Activated T-cell treated with anti-CD3 and anti-CD28 coated beads, Interleukin-2, amount 50 U/mL, for 4 hours (primary cell): ENCODE results near the gene CAMK1D. TPM values are rescaled to one million over a fixed set of nuclear protein-coding genes. Genes with fewer than 3 reads are reported as not detected.

Source experiments
- ATAC-seq, 2 donors: fragments of 200-7000 bp; cut with Tn5 transposase; one replicate each; pipeline ENCODE4 v1.10.0; 2021
- DNase-seq: peaks from one replicate; pipeline ENCODE4 v3.0.0-alpha.2; 2020
- H3K27me3 Mint-ChIP-seq: one replicate; pipeline ENCODE4 v1.8.0; 2021; ENCODE audit warnings: low read depth, mixed read lengths
- H3K36me3 Mint-ChIP-seq: one replicate; pipeline ENCODE4 v1.8.0; 2022; ENCODE audit warnings: mixed read lengths; ENCODE audit not compliant: insufficient read depth
- H3K4me1 Mint-ChIP-seq: one replicate; pipeline ENCODE4 v1.8.0; 2021; ENCODE audit warnings: low read depth, mixed read lengths
- H3K4me3 Mint-ChIP-seq: one replicate; pipeline ENCODE4 v1.8.0; 2021; ENCODE audit warnings: mild to moderate bottlenecking, moderate library complexity, mixed read lengths
- H3K9me3 Mint-ChIP-seq: one replicate; pipeline ENCODE4 v1.8.0; 2021; ENCODE audit warnings: mixed read lengths
- total RNA-seq, 3 donors: library from RNA; stranded (reverse); gene quantifications; one replicate each; pipeline ENCODE4 v1.2.1, GENCODE V29; 2021

CAMK1D gene
- total RNA-seq, 3 donors from 2014 or later: 6.3 to 7.8 (median 6.7) TPM

DNA sequence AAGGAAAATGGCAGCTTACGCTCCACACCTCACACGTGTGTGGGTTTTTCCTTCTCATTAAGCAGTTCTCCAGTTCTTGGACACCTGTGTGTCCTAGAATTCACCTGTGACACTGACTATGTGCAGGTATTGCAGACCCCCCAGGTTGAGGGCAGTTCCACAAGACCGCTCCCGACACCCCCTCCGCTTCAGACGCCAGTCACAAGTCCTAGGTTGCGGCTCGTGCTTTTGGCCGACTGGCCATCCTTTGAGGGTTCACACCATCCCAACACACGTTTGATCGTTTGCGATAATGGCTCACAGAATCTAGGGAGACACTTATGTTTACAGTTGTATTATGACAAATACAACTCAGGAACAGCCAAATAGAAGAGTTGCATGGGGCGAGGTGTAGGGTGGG, 44.5 kb downstream of the CAMK1D start:
- ATAC-seq (no peak), DNase-seq (no peak)
- no peaks in the 10 kb centered on the region for H3K27me3 Mint-ChIP-seq
- H3K4me3 Mint-ChIP-seq: no peak overlapping the region
- H3K4me1 Mint-ChIP-seq: peaks cover 26% of the 10 kb centered on the region
- H3K9me3 Mint-ChIP-seq: no peaks in the 10 kb centered on the region
- H3K36me3 Mint-ChIP-seq: peaks cover 5% of the 10 kb centered on the region

DNA sequence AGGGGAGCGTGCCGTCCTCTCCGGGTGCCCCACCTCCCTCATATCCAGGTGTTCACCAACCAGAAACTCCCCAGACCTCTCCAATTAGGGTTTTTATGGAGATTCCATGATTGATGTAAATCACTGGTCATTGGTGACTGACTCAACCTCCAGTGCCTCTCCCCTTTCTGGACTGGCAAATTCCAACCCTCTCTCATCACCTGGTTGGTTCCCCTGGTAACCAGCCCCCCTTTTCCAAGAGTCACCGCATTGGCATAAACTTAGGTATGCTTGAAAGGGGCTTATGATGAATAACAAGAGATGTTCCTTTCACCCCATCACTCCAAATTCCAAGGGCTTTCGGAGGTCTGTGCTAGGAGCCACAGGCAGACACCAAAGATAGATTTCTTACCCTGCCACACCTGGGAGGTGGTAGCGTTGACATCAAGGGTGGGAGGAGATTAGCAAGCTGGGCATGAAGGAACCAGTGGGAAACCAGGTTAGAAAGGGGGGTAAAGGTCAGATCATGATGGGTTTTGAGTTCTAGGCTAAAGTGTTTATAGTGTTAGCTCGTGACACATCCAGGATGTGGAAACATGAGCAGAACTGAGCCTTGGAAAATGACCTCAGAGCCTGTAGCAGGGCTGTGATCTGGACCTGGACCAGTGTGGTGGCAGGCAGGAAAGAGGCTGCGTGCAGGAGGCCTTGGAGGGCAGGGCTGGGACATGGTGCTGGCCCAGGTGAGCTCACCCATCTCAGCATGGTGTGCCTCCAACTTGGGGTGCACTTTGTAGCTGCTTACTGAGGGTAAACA, 45.1 kb downstream of the CAMK1D start:
- no peaks in the 10 kb centered on the region for H3K9me3 Mint-ChIP-seq

DNA sequence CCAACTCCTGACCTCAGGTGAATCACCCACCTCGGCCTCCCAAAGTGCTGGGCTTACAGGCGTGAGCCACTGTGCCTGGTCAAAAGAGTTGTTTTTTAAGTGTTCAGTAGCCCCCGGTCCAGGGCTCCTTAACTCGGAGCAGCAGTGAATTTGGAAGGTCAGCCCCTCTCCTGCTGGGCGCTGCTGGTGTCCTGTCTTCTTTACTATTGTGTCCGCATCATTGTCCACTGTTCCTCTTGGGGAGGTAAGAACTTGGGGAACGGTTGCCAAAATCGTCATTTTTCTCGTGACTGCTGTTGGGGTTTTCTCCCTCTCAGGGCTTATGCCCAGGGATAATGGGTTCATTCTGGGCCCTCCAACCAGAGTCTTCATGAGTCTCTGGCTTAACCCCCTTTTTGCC, 46.7 kb downstream of the CAMK1D start:
- no peak for DNase-seq
- H3K36me3 Mint-ChIP-seq: peaks cover 5% of the 10 kb centered on the region
- H3K27me3 Mint-ChIP-seq: no peaks in the 10 kb centered on the region
- H3K4me3 Mint-ChIP-seq: no peak overlapping the region
- peaks cover 12% of the 10 kb centered on the region for H3K4me1 Mint-ChIP-seq
- ATAC-seq: no peak
- H3K9me3 Mint-ChIP-seq: no peaks in the 10 kb centered on the region

More for the DNA sequence above, 45.1 kb downstream of the CAMK1D start:
- no peak for ATAC-seq
- Mint-ChIP-seq H3K4me3 (no peak overlapping the region), H3K4me1 (peaks cover 23% of the 10 kb centered on the region), H3K36me3 (peaks cover 5% of the 10 kb centered on the region), H3K27me3 (no peaks in the 10 kb centered on the region)
- DNase-seq: no peak

DNA sequence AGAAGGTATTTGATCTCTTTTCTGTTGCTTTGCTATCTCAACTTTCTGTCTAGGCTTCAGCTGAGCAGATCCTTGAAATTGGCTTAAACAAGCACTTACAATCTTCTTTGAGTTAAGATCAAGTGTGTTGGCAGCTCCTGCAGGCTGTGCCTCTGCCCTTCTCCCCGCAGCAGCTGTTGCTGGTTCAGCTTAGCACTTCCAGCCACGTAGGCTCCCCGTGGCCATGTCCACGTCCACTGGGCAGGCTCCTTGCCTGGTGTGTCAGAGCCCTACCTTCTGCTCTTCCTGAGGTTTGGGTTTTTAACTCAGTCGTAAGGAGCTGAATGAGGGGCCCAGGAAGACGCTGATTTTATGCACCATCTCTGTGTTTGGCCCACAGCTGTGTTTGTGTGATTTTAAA, 47.2 kb downstream of the CAMK1D start:
- Mint-ChIP-seq H3K36me3 (peaks cover 5% of the 10 kb centered on the region), H3K27me3 (no peaks in the 10 kb centered on the region), H3K4me1 (peaks cover 11% of the 10 kb centered on the region), H3K9me3 (no peaks in the 10 kb centered on the region), H3K4me3 (no peak overlapping the region)
- no peak for ATAC-seq
- DNase-seq: no peak

DNA sequence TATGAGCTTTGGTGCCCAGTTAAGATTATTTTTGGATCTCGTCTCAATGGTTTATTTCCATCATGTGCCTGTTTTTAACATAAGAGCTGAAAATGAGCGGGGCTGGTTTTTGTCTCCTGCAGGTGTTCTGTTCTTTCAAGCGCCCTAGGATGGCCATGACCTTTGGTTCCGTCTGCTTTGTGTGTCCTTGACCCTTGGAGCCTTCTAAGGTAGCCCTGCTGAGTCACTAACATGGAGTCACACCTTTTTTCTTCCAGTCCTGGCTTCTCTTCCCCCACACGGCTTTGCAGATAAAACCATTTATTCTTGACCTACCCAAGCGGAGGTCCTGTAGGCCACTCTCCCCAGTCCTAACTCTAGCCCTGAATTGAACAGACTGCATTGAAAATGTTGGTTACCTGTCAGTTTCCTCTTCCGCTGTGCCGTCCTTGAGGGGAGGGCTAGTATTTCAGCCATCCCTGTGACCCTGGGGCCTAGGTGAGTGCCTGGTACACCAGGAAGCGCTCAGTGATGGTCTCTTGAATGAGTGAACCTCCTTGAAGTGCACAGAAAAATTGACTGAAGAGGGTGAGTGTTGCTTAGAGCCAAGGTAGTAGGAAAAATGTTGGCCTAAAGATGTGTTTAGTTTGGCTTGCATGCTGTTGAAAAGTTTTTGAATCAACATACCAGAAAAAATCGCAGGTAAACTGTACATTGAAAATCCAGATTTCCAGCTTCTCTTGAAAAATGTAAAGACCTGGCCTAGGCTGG, 48.0 kb downstream of the CAMK1D start:
- H3K4me3 Mint-ChIP-seq: no peak overlapping the region
- H3K4me1 Mint-ChIP-seq: peaks cover 12% of the 10 kb centered on the region
- H3K27me3 Mint-ChIP-seq: no peaks in the 10 kb centered on the region
- ATAC-seq (no peak), DNase-seq (no peak)
- no peaks in the 10 kb centered on the region for H3K9me3 Mint-ChIP-seq
- peaks cover 5% of the 10 kb centered on the region for H3K36me3 Mint-ChIP-seq

DNA sequence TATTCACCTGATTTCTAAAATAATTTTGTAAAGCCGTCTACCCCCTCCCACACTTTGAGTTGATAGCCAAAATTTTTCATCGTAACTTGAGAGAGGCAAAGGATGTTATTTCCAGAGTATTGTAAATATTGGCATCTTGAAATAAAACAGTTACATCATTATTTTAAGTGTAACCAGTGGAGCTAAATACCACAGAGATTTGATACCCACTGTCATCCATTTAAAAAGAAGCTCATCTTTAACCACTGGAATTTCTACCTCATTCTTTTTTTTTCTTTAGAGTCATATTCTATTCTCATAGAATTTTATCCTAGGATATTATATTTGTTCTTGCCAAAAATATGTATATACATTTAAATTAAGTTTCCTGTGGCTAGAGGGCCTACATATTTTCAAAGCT, 48.6 kb downstream of the CAMK1D start:
- no peak for DNase-seq
- no peak for ATAC-seq
- H3K4me3 Mint-ChIP-seq: no peak overlapping the region
- no peaks in the 10 kb centered on the region for H3K9me3 Mint-ChIP-seq
- H3K27me3 Mint-ChIP-seq: no peaks in the 10 kb centered on the region
- peaks cover 5% of the 10 kb centered on the region for H3K36me3 Mint-ChIP-seq
- H3K4me1 Mint-ChIP-seq: peaks cover 12% of the 10 kb centered on the region

DNA sequence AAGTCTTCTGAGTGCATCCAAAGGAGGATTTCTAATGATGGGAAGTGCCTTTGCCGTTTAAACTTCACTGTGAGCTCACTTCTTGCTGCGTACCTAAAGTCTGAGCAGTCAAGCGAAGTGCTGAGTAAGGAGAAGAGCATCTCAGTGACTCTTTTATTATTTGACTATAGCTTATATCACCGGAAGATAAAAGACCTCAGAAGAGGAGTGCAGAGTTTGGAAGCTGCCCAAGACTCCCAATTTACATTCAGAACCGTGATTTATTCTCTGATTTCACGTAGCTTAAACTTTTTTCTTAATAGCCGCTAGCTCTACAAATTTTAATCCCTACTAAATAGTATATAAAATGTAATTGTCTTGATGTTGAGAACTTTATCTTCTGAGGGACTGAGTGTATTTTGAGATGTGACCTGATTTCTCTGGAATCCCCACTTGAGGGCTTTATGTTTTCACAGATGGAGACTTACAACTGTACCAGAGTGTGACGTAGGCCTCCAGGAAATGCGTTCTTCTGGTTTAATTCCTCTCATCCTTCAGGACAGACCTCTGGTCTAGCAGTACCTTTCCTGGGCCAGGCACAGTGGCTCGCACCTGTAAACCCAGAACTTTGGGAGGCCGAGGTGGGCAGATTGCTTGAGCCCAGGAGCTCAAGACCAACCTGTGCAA, 51.1 kb downstream of the CAMK1D start:
- no peak overlapping the region for H3K4me3 Mint-ChIP-seq
- H3K4me1 Mint-ChIP-seq: peaks cover 17% of the 10 kb centered on the region
- no peaks in the 10 kb centered on the region for H3K9me3 Mint-ChIP-seq
- no peaks in the 10 kb centered on the region for H3K27me3 Mint-ChIP-seq
- no peak for ATAC-seq
- peaks cover 4% of the 10 kb centered on the region for H3K36me3 Mint-ChIP-seq
- no peak for DNase-seq

DNA sequence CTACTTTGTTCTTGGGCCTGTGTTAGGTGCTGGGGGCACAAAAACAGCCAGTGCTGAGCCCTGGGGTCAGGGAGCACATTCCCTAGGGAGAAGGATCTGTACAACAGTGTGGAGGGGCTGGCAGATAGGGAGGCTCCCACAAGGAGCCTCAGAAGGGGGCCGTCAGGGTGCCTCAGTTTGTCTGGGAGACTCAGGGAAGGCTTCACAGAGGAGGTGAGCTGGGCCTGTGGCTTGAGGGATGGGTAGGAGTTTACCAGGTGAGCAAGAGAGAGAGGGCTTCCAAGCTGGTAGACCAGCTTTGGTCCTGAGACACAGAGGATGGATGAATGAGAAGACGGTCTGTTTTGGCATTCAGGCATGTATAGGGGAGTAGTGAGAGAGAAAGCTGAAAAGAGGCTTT, 52.1 kb downstream of the CAMK1D start:
- peaks cover 16% of the 10 kb centered on the region for H3K4me1 Mint-ChIP-seq
- no peak overlapping the region for H3K4me3 Mint-ChIP-seq
- H3K9me3 Mint-ChIP-seq: no peaks in the 10 kb centered on the region
- peaks cover 6% of the 10 kb centered on the region for H3K36me3 Mint-ChIP-seq
- H3K27me3 Mint-ChIP-seq: no peaks in the 10 kb centered on the region
- no peak for DNase-seq
- ATAC-seq: no peak

DNA sequence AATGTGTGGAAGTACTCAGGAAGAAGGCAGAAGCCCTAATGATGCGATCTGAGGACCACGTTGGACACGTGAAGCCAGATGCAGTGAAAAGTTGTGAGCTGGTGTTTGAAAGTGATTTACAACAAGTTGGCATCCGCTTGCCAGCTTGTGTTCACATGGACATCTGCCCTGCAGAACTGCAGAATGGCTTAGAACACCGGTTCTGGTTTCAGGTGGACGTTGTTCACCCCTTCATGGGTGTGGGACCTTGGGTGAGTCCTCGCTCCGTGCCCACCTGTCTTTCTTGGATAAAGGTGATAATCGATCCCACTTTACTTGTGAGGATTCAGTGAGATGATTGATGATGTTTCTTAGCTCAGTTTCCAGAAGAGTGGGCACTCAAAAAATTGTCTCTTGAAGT, 53.8 kb downstream of the CAMK1D start:
- Mint-ChIP-seq H3K4me1 (peaks cover 11% of the 10 kb centered on the region), H3K4me3 (no peak overlapping the region), H3K9me3 (no peaks in the 10 kb centered on the region), H3K27me3 (no peaks in the 10 kb centered on the region), H3K36me3 (peaks cover 15% of the 10 kb centered on the region)
- ATAC-seq (no peak), DNase-seq (no peak)

DNA sequence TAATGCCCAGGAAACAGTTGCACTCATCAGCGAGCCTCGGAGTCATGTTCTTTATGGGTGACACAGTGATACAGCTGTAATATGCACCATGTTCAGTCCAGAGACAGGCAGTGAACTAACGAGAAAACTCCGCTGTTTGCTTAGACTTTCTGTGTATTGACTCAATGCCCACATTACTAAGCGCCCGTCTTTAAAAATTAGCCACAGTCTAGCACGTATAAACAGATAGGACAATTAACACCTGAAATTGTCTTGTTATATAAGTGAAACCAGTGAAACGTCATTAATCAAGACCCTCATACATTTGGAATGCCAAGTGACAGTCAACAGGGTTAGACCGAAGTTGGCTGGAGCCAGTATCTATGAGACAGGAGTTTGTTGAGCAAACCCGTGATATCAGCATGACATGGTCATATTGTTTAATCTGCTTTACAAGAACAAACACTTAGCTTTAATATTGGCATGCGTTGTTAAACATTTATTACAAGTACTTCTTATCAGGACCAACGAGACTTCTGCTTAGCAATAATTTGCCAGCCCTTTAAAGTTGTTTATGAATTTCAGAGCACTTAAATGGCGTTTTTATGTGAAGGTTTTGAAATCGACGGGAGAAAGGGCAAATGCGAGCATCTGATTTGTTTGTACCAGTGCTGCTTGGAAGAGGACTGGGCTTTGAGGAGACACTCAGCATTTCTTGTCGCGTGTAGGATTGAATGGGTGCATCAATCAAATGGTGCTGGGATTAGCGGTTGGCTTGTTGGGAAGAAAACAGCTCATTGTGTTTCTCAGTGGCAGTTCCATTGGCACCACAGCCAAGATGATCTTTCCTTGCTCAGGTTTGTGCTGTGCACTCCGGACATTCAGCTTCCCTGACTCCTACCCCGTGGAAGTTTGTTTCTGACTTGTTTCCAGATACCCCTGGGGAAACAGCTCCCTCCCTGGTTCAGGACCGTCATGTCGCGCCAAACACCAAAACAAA, 56.3 kb downstream of the CAMK1D start:
- H3K9me3 Mint-ChIP-seq: no peaks in the 10 kb centered on the region
- no peak for DNase-seq
- no peak overlapping the region for H3K4me3 Mint-ChIP-seq
- H3K36me3 Mint-ChIP-seq: peaks cover 17% of the 10 kb centered on the region
- H3K4me1 Mint-ChIP-seq: peaks cover 22% of the 10 kb centered on the region
- H3K27me3 Mint-ChIP-seq: no peaks in the 10 kb centered on the region
- no peak for ATAC-seq

DNA sequence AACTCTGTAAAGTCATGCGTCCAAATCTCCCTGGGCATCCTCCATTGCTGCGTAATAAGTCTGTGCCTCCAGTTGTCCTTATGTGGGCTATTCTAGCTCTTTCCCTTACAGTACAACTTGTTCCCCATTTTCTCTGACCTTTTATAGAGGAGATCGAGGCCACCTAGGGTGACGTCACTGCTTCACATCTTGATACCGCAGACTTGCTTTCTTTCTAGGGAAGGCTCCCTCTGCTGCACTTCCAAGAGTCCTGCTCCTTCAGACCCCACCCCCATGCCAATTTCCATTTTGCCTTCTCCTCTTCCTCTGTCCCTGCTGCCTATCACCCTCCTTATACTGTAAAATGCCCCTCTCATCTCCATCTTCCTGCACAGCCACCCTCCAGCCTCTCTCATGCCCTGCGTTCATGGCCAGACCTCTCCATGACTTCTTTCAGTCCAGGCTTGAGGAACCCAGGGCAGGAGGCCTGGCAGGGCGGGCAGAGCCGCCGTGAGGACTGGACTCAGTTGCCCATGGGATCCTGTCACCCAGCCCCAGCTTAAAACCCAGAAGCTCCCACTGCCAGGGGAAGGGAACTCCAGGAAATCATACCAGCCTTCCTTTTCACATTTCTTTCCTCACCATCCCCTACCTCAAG, 57.5 kb downstream of the CAMK1D start:
- H3K4me1 Mint-ChIP-seq: peaks cover 26% of the 10 kb centered on the region
- ATAC-seq (no peak), DNase-seq (no peak)
- peaks cover 17% of the 10 kb centered on the region for H3K36me3 Mint-ChIP-seq
- H3K4me3 Mint-ChIP-seq: no peak overlapping the region
- H3K27me3 Mint-ChIP-seq: no peaks in the 10 kb centered on the region
- no peaks in the 10 kb centered on the region for H3K9me3 Mint-ChIP-seq

DNA sequence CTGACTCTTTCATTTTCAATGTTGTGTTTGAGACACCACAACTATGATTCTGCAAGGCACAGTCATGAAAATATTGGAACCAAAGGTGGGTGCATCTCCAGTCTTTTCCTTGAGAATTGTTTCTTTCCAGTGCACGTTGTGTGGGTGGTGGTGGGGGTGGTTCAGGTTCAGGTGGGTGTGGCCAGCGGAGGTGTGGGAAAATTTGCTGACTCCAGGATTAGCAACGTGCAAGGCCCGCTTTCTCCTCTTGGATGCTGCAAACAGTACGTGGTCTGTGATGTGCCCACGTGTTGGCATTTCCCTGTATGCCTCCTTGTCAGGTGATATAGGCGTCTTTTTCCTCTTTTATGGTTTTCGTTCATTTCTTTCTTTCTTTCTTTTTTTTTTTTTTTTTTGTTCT, 59.1 kb downstream of the CAMK1D start:
- H3K4me3 Mint-ChIP-seq: no peak overlapping the region
- no peak for DNase-seq
- H3K9me3 Mint-ChIP-seq: peaks cover 4% of the 10 kb centered on the region
- no peaks in the 10 kb centered on the region for H3K27me3 Mint-ChIP-seq
- peaks cover 19% of the 10 kb centered on the region for H3K36me3 Mint-ChIP-seq
- peaks cover 35% of the 10 kb centered on the region for H3K4me1 Mint-ChIP-seq
- ATAC-seq: no peak

DNA sequence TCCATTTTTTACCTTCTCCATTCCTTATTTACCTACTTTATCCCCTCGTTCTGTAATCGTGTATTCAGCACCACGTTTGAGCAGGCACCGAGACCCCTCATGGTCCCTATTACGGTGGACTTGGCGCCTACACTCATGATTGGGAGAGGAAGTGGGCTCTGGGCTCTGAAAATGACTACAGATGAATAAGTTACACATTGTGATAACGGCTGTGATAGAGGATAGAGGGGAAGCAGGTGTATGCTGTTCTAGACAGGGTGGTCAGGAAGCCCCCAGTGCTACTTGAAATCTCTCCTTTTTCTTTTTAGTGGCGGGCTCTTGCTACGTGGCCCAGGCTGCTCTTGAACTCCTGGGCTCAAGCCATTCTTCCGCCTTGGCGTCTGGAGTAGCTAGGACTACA, 59.8 kb downstream of the CAMK1D start:
- Mint-ChIP-seq H3K4me3 (no peak overlapping the region), H3K27me3 (no peaks in the 10 kb centered on the region), H3K4me1 (peaks cover 36% of the 10 kb centered on the region), H3K36me3 (peaks cover 19% of the 10 kb centered on the region), H3K9me3 (peaks cover 5% of the 10 kb centered on the region)
- DNase-seq (no peak), ATAC-seq (no peak)
